ENCODE results near the gene NHLRC4.

DNA sequence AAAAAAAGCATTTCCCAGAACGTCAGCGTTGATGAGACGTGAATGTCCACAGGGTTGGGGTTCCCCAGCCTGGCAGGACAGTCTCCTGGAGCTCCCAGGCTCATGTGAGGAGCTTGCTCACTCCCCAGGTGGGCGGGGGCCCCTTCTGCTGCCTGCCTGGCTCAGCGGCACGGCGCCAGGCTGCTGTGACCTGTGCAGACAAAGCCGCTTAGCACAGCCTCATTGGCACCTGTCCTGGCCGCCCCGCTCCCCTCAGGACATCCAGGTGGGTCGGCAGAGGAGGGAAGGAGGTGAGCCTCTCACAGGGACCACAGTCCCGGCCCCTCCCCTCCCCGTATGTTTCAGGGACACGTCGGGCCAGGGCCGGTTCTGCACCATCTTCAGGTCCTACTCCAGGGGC, 51.0 kb downstream of the NHLRC4 start:
- TF ChIP-seq, protein P1, sequence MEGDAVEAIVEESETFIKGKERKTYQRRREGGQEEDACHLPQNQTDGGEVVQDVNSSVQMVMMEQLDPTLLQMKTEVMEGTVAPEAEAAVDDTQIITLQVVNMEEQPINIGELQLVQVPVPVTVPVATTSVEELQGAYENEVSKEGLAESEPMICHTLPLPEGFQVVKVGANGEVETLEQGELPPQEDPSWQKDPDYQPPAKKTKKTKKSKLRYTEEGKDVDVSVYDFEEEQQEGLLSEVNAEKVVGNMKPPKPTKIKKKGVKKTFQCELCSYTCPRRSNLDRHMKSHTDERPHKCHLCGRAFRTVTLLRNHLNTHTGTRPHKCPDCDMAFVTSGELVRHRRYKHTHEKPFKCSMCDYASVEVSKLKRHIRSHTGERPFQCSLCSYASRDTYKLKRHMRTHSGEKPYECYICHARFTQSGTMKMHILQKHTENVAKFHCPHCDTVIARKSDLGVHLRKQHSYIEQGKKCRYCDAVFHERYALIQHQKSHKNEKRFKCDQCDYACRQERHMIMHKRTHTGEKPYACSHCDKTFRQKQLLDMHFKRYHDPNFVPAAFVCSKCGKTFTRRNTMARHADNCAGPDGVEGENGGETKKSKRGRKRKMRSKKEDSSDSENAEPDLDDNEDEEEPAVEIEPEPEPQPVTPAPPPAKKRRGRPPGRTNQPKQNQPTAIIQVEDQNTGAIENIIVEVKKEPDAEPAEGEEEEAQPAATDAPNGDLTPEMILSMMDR (IDR thresholded peaks at IDR 0.05), result no peak
- TF ChIP-seq POLR2A (IDR thresholded peaks at IDR 0.05), result no peak

Data from body of pancreas (tissue), 4 donors.